NCI-H146 treated with DMSO at 0.1 percent for 48 hours (cell line): ENCODE results near the gene NR1H2.
"Not testable (repeated sequence)": the region's sequence is repeated elsewhere in the genome, so short reads cannot be mapped to it uniquely, and the experiment has no call there.

ENCODE experiments used
- DNase-seq: peaks from one replicate; lab custom pipeline; 2025; ENCODE audit not compliant: unreplicated experiment; lab: John Stamatoyannopoulos, UW

The NR1H2 gene

DNA sequence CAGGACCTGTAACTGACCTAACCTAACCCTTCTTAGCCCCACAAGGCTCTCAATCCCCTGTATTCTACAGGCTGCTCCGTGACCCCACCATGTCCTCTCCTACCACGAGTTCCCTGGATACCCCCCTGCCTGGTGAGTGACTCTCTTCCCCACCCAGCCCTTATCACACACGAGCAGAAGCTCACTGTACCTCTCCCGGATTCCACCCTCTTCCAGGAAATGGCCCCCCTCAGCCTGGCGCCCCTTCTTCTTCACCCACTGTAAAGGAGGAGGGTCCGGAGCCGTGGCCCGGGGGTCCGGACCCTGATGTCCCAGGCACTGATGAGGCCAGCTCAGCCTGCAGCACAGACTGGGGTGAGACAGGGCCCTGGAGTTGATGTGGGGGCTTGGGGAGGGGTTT, 1.3 kb downstream of the NR1H2 start:
- no peak for DNase-seq

DNA sequence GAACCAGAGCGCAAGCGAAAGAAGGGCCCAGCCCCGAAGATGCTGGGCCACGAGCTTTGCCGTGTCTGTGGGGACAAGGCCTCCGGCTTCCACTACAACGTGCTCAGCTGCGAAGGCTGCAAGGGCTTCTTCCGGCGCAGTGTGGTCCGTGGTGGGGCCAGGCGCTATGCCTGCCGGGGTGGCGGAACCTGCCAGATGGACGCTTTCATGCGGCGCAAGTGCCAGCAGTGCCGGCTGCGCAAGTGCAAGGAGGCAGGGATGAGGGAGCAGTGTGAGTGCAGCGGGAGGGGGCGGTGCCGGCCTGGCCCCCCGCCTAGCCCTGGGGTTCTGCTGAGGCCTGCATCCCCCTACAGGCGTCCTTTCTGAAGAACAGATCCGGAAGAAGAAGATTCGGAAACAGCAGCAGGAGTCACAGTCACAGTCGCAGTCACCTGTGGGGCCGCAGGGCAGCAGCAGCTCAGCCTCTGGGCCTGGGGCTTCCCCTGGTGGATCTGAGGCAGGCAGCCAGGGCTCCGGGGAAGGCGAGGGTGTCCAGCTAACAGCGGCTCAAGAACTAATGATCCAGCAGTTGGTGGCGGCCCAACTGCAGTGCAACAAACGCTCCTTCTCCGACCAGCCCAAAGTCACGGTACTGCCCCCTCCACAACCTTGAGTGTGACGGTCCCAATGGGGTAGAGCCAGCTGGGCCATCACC, 2.1 kb downstream of the NR1H2 start:
- DNase-seq, result no peak

GRCh38 chr19:50378863-50379236, 2.6 kb downstream of the NR1H2 start:
- no peak for DNase-seq

- DNase-seq, result no peak
Observed at GRCh38 chr19:50379602-50380001, 3.3 kb downstream of the NR1H2 start.

DNA sequence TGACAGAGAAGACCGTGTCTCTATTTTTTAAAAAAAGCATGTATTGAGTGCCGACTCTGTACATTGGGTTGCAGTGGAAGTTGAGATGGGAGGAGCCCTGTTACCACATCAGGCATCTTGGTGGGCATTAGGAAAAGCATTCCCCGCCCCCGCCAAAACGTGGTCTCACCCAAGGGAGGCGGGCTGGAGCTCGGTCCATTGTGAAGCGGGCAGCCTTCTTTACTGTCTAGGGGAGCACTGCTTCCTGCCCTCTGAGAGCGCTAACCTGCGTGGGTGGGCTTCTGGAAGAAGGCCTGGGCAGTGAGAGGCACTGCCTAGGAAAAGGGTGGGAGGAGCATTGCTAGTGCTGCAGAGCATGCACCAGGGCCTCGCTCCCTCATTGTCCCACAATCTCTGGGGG, 3.9 kb downstream of the NR1H2 start:
- DNase-seq, result no peak

DNA sequence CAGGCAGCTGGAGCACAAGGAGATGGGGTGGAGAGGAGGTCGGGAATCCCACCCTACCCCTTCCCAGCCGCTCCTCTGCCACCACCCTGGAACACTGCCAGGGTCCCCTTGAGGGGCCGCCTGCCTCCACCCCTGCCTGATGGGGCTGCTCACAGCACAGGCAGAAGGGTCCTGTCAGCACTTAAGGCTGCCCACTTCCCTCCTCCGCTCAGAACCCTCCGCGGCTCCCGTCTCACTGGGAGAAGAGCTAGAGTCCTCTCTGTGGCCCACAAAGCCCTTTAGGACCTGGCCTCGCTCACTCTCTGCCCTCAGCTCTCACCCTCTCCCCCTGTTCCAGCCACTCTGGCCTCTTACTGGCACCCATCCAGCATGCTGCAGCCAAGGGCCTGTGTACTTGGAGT, 4.5 kb downstream of the NR1H2 start:
- DNase-seq, result no peak

DNA sequence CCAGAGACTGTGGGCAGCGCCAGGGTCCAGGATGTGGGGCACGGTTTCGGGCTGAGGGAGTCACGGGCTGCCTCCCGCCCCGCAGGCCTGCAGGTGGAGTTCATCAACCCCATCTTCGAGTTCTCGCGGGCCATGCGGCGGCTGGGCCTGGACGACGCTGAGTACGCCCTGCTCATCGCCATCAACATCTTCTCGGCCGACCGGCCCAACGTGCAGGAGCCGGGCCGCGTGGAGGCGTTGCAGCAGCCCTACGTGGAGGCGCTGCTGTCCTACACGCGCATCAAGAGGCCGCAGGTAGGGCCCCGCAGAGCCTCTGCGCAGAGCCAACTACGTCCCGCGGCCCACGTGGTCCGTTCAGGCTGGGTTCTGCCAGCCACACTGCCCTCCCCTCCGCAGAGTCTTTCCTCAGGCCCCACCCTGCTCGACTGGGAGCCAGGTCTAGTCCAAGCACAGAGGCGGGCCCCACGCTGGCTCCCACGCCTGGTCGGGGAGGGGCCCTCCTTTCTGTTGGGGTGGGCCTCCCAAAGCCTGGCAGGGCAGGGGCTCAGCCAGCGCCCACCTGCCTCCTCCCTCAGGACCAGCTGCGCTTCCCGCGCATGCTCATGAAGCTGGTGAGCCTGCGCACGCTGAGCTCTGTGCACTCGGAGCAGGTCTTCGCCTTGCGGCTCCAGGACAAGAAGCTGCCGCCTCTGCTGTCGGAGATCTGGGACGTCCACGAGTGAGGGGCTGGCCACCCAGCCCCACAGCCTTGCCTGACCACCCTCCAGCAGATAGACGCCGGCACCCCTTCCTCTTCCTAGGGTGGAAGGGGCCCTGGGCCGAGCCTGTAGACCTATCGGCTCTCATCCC, 5.8 kb downstream of the NR1H2 start:
- no peak for DNase-seq

GRCh38 chr19:50383001-50383851, 7.0 kb downstream of the NR1H2 start:
- DNase-seq, result no peak

- peak; percentile 98 for DNase-seq
Observed at GRCh38 chr19:50383852-50384684, 7.8 kb downstream of the NR1H2 start, which contains the start of gene POLD1. TSS of gene POLD1 (plus strand) at chr19:50384347. CDS start at chr19:50398852, 14,505 bp downstream.

DNA sequence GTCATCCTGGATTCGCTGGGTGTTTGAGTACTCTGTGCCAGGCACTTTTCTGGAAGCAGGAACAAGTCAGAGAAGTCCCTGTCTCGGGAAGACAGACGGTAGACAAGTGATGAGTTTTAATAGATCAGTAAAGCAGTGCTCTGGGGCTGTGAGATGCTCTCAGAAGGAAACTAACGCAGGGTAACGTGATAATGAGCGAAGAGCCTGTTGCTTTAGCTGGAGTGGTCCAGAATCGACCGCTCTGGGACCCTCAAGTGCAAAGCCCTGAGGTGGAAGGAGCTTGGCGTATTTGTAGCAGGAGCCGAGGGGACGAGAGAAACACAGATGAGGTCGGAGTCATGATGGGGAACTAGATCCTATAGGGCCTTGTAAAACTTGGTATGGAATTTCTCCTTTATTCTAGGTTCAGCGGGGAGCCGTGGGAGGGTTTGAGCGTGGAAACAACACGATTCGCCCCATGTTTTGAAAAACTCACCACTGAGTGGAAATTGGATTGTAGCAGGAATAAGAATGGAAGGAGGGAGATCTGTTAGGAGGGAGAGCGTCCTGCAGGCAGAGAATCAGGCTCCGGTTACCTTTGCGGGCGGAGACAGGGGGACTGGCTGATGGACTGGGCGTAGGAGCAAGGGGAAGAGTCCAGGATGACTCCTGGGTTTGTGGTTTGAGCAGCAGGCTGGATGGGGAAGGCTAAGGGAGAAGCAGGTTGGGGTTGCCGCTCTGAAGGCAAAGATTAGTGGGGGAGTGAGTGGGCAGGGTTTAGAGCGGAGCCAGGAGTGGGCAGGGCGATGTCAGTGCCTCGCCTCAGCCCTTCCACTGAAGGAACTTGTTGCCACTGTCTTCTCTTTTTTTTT, 8.7 kb downstream of the NR1H2 start:
- DNase-seq, result no peak

DNA sequence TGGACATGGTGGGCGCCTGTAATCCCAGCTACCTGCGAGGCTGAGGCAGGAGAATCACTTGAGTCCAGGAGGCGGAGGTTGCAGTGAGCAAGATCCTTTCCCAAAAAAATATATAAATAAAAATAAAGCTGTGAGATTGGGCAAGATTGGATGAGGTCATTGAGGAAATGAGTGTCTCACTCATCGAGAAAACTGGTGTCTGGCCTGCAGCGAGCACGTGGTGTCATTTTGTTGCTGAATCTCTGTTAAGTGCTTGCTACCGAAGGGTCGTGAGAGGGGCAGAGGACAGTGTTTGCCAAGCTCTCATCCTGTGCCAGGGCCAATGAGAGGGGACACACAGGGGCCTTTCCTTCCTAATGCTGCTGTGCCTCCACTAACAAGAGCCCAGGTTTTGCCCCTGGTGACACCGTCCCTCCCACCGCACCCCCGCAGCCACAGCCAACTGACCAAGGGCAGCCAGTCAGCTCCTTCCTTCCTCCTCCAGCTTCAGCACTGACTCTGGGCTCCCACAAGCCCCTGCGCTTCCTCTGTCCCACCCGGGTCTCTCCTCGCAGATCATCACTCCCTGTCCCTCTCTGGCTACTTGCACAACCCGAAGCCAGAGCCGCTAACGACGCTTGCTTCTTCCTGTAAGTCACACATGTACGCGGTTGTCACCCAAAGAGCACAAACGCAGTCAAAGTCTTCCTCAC, 11.1 kb downstream of the NR1H2 start:
- DNase-seq, result no peak

- no peak for DNase-seq
Observed at GRCh38 chr19:50387868-50388245, 11.6 kb downstream of the NR1H2 start.

- not testable (repeated sequence) for DNase-seq
Observed at GRCh38 chr19:50390295-50390694, 14.0 kb downstream of the NR1H2 start.

- DNase-seq, result not testable (repeated sequence)
Observed at GRCh38 chr19:50390952-50391351, 14.7 kb downstream of the NR1H2 start.

DNA sequence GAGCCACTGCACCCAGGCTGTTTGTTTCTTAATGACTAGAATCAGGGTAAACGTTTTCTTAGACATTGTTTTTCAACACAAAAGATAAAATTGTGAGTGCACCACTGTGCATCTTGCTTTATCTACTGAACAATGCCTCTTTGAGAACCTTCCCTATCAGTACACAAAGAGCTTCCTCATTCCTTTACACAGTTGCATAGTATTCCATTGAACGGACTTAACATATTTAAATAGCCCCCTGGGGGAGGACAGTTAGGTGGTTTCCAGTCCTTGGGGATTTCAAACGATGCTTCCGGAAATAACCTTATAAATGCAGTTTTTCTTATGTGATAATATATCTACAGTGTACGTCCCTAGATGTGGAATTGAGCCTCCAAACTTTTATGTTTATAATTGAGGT, 16.5 kb downstream of the NR1H2 start:
- no peak for DNase-seq

DNA sequence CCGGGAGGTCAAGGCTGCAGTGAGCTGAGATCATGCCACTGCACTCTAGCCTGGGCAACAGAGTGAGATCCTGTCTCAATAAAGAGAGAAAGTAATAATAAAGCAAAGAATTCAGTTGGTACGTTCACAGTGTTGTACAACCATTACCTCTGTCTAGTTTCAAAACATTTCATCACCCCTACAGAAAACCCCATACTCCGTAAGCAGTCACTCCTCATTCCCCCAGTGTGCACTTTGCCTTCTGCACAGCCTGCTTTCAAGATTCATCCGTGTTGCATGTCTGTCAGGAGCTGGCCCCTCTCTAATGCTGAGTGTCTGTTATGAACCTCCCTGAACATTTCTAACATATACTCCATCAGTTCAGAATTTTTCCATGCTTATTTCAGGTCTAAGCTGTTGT, 17.3 kb downstream of the NR1H2 start:
- no peak for DNase-seq

- DNase-seq, result no peak
Observed at GRCh38 chr19:50394017-50394416, 17.8 kb downstream of the NR1H2 start.

- DNase-seq, result no peak
Observed at GRCh38 chr19:50398675-50399367, 22.6 kb downstream of the NR1H2 start.

- no peak for DNase-seq
Observed at GRCh38 chr19:50399368-50399745, 23.1 kb downstream of the NR1H2 start.
